GM20000 (cell line): ENCODE measurements around the gene ULBP2.
"Not testable (repeated sequence)": the region's sequence is repeated elsewhere in the genome, so short reads cannot be mapped to it uniquely, and the experiment has no call there.

Source experiments
- DNase-seq: peaks from one replicate; pipeline ENCODE4 v3.0.0; 2012; ENCODE audit warnings: low spot score
- TF ChIP-seq, protein P1 (sequence below): IDR thresholded peaks from 2 replicates; pipeline ENCODE4 v1.5.1; 2012; ENCODE audit warnings: mild to moderate bottlenecking, control low read depth; ENCODE audit errors: extremely low read depth, missing control alignments

Gene ULBP2

GRCh38 chr6:149962461-149963211 is 20.8 kb downstream of the ULBP2 start:
- TF ChIP-seq, protein P1, sequence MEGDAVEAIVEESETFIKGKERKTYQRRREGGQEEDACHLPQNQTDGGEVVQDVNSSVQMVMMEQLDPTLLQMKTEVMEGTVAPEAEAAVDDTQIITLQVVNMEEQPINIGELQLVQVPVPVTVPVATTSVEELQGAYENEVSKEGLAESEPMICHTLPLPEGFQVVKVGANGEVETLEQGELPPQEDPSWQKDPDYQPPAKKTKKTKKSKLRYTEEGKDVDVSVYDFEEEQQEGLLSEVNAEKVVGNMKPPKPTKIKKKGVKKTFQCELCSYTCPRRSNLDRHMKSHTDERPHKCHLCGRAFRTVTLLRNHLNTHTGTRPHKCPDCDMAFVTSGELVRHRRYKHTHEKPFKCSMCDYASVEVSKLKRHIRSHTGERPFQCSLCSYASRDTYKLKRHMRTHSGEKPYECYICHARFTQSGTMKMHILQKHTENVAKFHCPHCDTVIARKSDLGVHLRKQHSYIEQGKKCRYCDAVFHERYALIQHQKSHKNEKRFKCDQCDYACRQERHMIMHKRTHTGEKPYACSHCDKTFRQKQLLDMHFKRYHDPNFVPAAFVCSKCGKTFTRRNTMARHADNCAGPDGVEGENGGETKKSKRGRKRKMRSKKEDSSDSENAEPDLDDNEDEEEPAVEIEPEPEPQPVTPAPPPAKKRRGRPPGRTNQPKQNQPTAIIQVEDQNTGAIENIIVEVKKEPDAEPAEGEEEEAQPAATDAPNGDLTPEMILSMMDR: no peak
- DNase-seq: no peak

DNA sequence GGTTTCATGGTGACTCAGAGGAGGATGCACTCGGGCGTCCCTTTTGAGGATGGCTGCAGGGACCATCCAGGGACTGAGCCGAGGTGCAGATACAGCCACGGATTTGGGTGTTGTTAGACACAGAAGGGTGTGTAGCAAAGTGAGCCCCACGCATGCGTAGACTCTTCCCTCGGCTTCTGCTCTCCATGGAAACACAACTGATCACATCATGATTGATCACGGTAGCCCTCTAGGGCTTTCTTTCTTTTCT is 21.3 kb downstream of the ULBP2 start:
- DNase-seq: peak; percentile 42
- TF ChIP-seq, protein P1: no peak

DNA sequence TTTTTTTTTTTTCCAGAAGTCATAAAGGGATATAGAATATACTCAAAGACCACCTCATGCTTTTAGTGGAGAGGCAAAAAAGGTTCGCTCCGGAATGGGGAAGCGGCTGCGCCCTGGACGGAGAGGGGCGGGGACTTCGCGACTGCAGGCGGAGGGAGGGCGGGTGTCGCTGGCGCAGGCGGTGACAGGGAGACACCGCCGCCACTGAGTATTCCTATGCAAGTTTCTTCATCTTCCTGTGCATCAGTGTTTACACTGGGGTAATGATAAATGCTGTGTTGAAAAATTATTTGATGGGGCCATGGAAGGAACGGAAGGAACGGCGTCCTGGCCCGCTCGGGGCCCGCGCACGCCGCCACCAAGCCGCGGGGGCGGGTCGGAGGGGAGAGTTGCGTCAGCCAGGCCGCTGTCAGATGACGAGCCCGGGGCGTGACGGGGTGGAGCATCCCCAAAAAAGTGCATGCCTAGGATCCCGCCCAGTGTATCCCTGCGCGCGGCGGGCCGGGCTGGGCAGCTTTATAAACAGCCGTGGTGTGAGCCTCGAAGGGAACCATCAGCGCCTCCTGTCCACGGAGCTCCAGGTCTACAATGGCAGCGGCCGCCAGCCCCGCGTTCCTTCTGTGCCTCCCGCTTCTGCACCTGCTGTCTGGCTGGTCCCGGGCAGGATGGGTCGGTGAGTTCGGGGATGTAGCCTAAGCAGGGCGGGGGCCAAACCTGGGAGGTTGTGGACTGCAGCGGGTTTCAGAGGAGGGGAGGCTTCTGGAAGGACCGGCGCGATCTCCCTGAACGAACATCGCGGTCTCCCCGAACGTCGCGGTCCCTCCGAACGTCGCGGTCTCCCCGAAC is 21.9 kb downstream of the ULBP2 start, which contains the start of gene ULBP1:
TSS of gene ULBP1 (plus strand) at position 482 of the 846 bp plus-strand sequence. CDS start at position 589, 107 bp downstream.
- peak; percentile 67 for DNase-seq
- TF ChIP-seq, protein P1: no peak

- DNase-seq: peak; percentile 41
- TF ChIP-seq, protein P1: no peak
These were observed 22.7 kb downstream of the ULBP2 start for GRCh38 chr6:149964308-149965193.

DNA sequence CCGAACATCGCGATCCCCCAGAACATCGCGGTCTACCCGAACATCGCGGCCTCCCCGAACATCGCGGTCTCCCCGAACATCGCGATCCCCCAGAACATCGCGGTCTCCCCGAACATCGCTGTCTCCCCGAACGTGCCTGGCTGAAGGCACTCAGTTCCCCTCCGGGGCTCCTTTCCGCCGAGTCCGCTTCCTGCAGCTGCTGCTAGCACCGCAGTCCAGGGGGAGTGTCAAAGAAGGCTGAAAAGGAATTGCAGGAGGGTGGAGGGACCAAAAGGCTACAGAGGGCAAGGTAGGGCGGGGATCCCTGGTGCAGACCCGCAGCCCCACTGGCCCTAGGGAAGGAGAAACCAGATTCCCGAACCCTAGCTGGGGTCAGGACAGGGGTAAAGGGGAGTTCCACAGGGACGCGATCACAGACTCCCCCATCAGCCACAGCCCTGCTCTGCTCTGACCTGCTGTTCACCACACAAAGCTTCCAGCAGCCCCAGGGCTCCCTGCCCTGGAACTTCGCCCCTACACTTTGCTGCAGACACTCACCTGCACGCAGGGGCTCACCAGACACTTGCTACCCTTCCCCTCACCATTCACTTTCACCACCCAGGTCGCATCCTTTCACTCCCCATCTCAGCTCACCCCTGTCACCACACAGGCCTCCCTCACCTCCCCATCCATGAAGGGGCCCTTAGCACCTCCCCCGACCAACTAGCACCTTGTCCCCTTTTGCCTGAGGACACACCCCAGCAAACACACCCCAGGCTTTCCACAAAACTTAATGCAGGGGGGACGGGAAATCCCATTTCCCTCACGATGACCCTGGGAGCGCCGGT is 23.6 kb downstream of the ULBP2 start:
- TF ChIP-seq, protein P1: no peak
- peak; percentile 47 for DNase-seq

GRCh38 chr6:149966319-149966718 is 24.5 kb downstream of the ULBP2 start:
- not testable (repeated sequence) for DNase-seq

- TF ChIP-seq, protein P1: no peak
These were observed 25.8 kb downstream of the ULBP2 start for GRCh38 chr6:149967591-149967990.

GRCh38 chr6:149967999-149968398 is 26.2 kb downstream of the ULBP2 start:
- not testable (repeated sequence) for DNase-seq

More at GRCh38 chr6:149967591-149967990, 25.8 kb downstream of the ULBP2 start:
- DNase-seq: no peak

DNA sequence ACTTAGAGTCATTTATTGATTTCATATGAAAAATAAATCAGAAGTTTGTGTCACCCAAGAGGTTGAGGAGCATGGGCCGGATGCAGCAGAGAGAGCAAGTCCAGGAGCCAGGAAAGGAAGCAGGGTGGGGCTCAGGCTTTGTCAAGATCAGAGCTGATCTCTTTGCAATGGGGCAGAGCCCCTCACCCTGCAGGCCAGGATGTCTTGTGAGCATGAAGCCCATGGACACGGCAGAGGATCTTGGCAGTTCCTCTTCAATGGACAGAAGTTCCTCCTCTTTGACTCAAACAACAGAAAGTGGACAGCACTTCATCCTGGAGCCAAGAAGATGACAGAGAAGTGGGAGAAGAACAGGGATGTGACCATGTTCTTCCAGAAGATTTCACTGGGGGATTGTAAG is 27.1 kb downstream of the ULBP2 start:
- DNase-seq: not testable (repeated sequence)
